ENCODE results near the gene AADACL4.
"Not testable (repeated sequence)": the region's sequence is repeated elsewhere in the genome, so short reads cannot be mapped to it uniquely, and the experiment has no call there.

Gene AADACL4

GRCh38 chr1:12661606-12662219 lies 17.8 kb downstream of the AADACL4 start:
- no peak for DNase-seq

GRCh38 chr1:12662556-12662955 lies 18.7 kb downstream of the AADACL4 start:
- DNase-seq, result no peak

- DNase-seq, result no peak
Observed at GRCh38 chr1:12665511-12665910, 21.6 kb downstream of the AADACL4 start.

- no peak for DNase-seq
Observed at GRCh38 chr1:12666141-12666735, 22.4 kb downstream of the AADACL4 start.

- DNase-seq, result no peak
Observed at GRCh38 chr1:12669529-12670068, 25.7 kb downstream of the AADACL4 start.

- DNase-seq, result no peak
Observed at GRCh38 chr1:12674358-12674757, 30.5 kb downstream of the AADACL4 start.

- DNase-seq, result not testable (repeated sequence)
Observed at GRCh38 chr1:12676122-12676521, 32.2 kb downstream of the AADACL4 start.

- DNase-seq, result no peak
Observed at GRCh38 chr1:12677565-12677964, 33.7 kb downstream of the AADACL4 start.

GRCh38 chr1:12678350-12678749 lies 34.5 kb downstream of the AADACL4 start:
- DNase-seq, result no peak

GRCh38 chr1:12678820-12679219 lies 34.9 kb downstream of the AADACL4 start:
- DNase-seq, result no peak

GRCh38 chr1:12690156-12690555 lies 46.3 kb downstream of the AADACL4 start:
- no peak for DNase-seq

GRCh38 chr1:12692967-12693782 lies 49.3 kb downstream of the AADACL4 start:
- no peak for DNase-seq

GRCh38 chr1:12696658-12697057 lies 52.8 kb downstream of the AADACL4 start:
- no peak for DNase-seq

- DNase-seq, result no peak
Observed at GRCh38 chr1:12697397-12697796, 53.5 kb downstream of the AADACL4 start.

GRCh38 chr1:12703821-12704451 lies 60.1 kb downstream of the AADACL4 start:
- no peak for DNase-seq

- no peak for DNase-seq
Observed at GRCh38 chr1:12706061-12706460, 62.2 kb downstream of the AADACL4 start.

- no peak for DNase-seq
Observed at GRCh38 chr1:12708396-12709090, 64.7 kb downstream of the AADACL4 start.

- no peak for DNase-seq
Observed at GRCh38 chr1:12709091-12709491, 65.2 kb downstream of the AADACL4 start.

- no peak for DNase-seq
Observed at GRCh38 chr1:12709696-12710095, 65.8 kb downstream of the AADACL4 start.

GRCh38 chr1:12711536-12711935 lies 67.7 kb downstream of the AADACL4 start:
- no peak for DNase-seq

- DNase-seq, result no peak
Observed at GRCh38 chr1:12712076-12712475, 68.2 kb downstream of the AADACL4 start.

GRCh38 chr1:12712929-12713328 lies 69.0 kb downstream of the AADACL4 start:
- no peak for DNase-seq

- not testable (repeated sequence) for DNase-seq
Observed at GRCh38 chr1:12713651-12714050, 69.8 kb downstream of the AADACL4 start.
